ENCODE results near the gene LAMB1. TPM values are rescaled to one million over a fixed set of nuclear protein-coding genes. Genes with fewer than 3 reads are reported as not detected.
"Not testable (repeated sequence)": the region's sequence is repeated elsewhere in the genome, so short reads cannot be mapped to it uniquely, and the experiment has no call there.

Gene LAMB1
- total RNA-seq, 1 experiment from 2014 or later: 61.0 TPM

GRCh38 chr7:107898997-107899594 lies 103.9 kb downstream of the LAMB1 start:
- peaks cover 6% of the 10 kb centered on the region for H3K36me3 ChIP-seq (replicated peaks; ENCODE audit: control insufficient read depth, insufficient read depth, low read length)
- no peak for DNase-seq
- no peak overlapping the region for H3K4me3 ChIP-seq (ENCODE audit: insufficient read depth, low read depth, low read length)
- H3K27me3 ChIP-seq (ENCODE audit: control insufficient read depth, insufficient read depth, low read length): no peaks in the 10 kb centered on the region

GRCh38 chr7:107892367-107892741 lies 110.6 kb downstream of the LAMB1 start:
- H3K36me3 ChIP-seq (replicated peaks; ENCODE audit: control insufficient read depth, insufficient read depth, low read length); H3K27me3 ChIP-seq (ENCODE audit: control insufficient read depth, insufficient read depth, low read length); DNase-seq; H3K4me3 ChIP-seq (ENCODE audit: insufficient read depth, low read depth, low read length): not testable (repeated sequence)

GRCh38 chr7:107891636-107892366 lies 111.2 kb downstream of the LAMB1 start:
- no peak for DNase-seq
- Histone ChIP-seq H3K4me3 (ENCODE audit: insufficient read depth, low read depth, low read length) (peak overlapping the region; percentile 86), H3K27me3 (ENCODE audit: control insufficient read depth, insufficient read depth, low read length) (no peaks in the 10 kb centered on the region), H3K36me3 (replicated peaks; ENCODE audit: control insufficient read depth, insufficient read depth, low read length) (peaks cover 6% of the 10 kb centered on the region)

- Histone ChIP-seq H3K4me3 (ENCODE audit: insufficient read depth, low read depth, low read length) (peak within 1 kb of the TSS; percentile 86), H3K27me3 (ENCODE audit: control insufficient read depth, insufficient read depth, low read length) (no peaks in the 10 kb centered on the region; the same call in 1 of the 2 replicates), H3K36me3 (replicated peaks; ENCODE audit: control insufficient read depth, insufficient read depth, low read length) (peaks cover 6% of the 10 kb centered on the region)
- peak; percentile 94 for DNase-seq
These were observed 111.9 kb downstream of the LAMB1 start, which contains the start of gene DLD for GRCh38 chr7:107890962-107891635. TSS of gene DLD (plus strand) at chr7:107891183. CDS start at chr7:107891251, 68 bp downstream.

GRCh38 chr7:107890493-107890961 lies 112.4 kb downstream of the LAMB1 start:
- DNase-seq: peak; percentile 43
- H3K36me3 ChIP-seq (replicated peaks; ENCODE audit: control insufficient read depth, insufficient read depth, low read length): peaks cover 4% of the 10 kb centered on the region
- H3K4me3 ChIP-seq (ENCODE audit: insufficient read depth, low read depth, low read length): peak overlapping the region; percentile 86
- no peaks in the 10 kb centered on the region; the same call in 1 of the 2 replicates for H3K27me3 ChIP-seq (ENCODE audit: control insufficient read depth, insufficient read depth, low read length)

- no peak for DNase-seq
- H3K36me3 ChIP-seq (replicated peaks; ENCODE audit: control insufficient read depth, insufficient read depth, low read length): peaks cover 4% of the 10 kb centered on the region
- no peaks in the 10 kb centered on the region; the same call in 1 of the 2 replicates for H3K27me3 ChIP-seq (ENCODE audit: control insufficient read depth, insufficient read depth, low read length)
- no peak overlapping the region for H3K4me3 ChIP-seq (ENCODE audit: insufficient read depth, low read depth, low read length)
These were observed 113.0 kb downstream of the LAMB1 start for GRCh38 chr7:107889992-107890391.

- not testable (repeated sequence) for H3K36me3 ChIP-seq (replicated peaks; ENCODE audit: control insufficient read depth, insufficient read depth, low read length); H3K4me3 ChIP-seq (ENCODE audit: insufficient read depth, low read depth, low read length); H3K27me3 ChIP-seq (ENCODE audit: control insufficient read depth, insufficient read depth, low read length); DNase-seq
These were observed 115.1 kb downstream of the LAMB1 start for GRCh38 chr7:107887827-107888226.

GRCh38 chr7:107884066-107884818 lies 118.7 kb downstream of the LAMB1 start:
- Histone ChIP-seq H3K36me3 (replicated peaks; ENCODE audit: control insufficient read depth, insufficient read depth, low read length) (no peaks in the 10 kb centered on the region), H3K27me3 (ENCODE audit: control insufficient read depth, insufficient read depth, low read length) (no peaks in the 10 kb centered on the region; the same call in 1 of the 2 replicates), H3K4me3 (ENCODE audit: insufficient read depth, low read depth, low read length) (no peak overlapping the region)
- DNase-seq: no peak

GRCh38 chr7:107882766-107883165 lies 120.2 kb downstream of the LAMB1 start:
- Histone ChIP-seq H3K27me3 (ENCODE audit: control insufficient read depth, insufficient read depth, low read length) (no peaks in the 10 kb centered on the region; the same call in 1 of the 2 replicates), H3K4me3 (ENCODE audit: insufficient read depth, low read depth, low read length) (no peak overlapping the region), H3K36me3 (replicated peaks; ENCODE audit: control insufficient read depth, insufficient read depth, low read length) (no peaks in the 10 kb centered on the region)
- DNase-seq: no peak

- H3K27me3 ChIP-seq (ENCODE audit: control insufficient read depth, insufficient read depth, low read length): no peaks in the 10 kb centered on the region
- H3K4me3 ChIP-seq (ENCODE audit: insufficient read depth, low read depth, low read length): no peak overlapping the region
- H3K36me3 ChIP-seq (replicated peaks; ENCODE audit: control insufficient read depth, insufficient read depth, low read length): no peaks in the 10 kb centered on the region
- DNase-seq: peak; percentile 57
These were observed 123.4 kb downstream of the LAMB1 start for GRCh38 chr7:107879400-107880035.

GRCh38 chr7:107878636-107879035 lies 124.3 kb downstream of the LAMB1 start:
- no peak for DNase-seq
- H3K36me3 ChIP-seq (replicated peaks; ENCODE audit: control insufficient read depth, insufficient read depth, low read length): no peaks in the 10 kb centered on the region
- H3K4me3 ChIP-seq (ENCODE audit: insufficient read depth, low read depth, low read length): no peak overlapping the region
- no peaks in the 10 kb centered on the region for H3K27me3 ChIP-seq (ENCODE audit: control insufficient read depth, insufficient read depth, low read length)

- no peak for DNase-seq
- Histone ChIP-seq H3K36me3 (replicated peaks; ENCODE audit: control insufficient read depth, insufficient read depth, low read length) (no peaks in the 10 kb centered on the region), H3K4me3 (ENCODE audit: insufficient read depth, low read depth, low read length) (no peak overlapping the region), H3K27me3 (ENCODE audit: control insufficient read depth, insufficient read depth, low read length) (no peaks in the 10 kb centered on the region)
These were observed 125.1 kb downstream of the LAMB1 start for GRCh38 chr7:107877731-107878382.

GRCh38 chr7:107876916-107877315 lies 126.0 kb downstream of the LAMB1 start:
- H3K27me3 ChIP-seq (ENCODE audit: control insufficient read depth, insufficient read depth, low read length): no peaks in the 10 kb centered on the region
- no peak overlapping the region for H3K4me3 ChIP-seq (ENCODE audit: insufficient read depth, low read depth, low read length)
- no peak for DNase-seq

More at GRCh38 chr7:107876916-107877315, 126.0 kb downstream of the LAMB1 start:
- H3K36me3 ChIP-seq (replicated peaks; ENCODE audit: control insufficient read depth, insufficient read depth, low read length): no peaks in the 10 kb centered on the region
